Stimulated activated CD4-positive, alpha-beta T cell treated with anti-CD3 and anti-CD28 coated beads, Interleukin-1b, Interleukin-23, amount 100 ng/mL, for 4 hours (primary cell): ENCODE results near the gene EML1.
"Not testable (repeated sequence)": the region's sequence is repeated elsewhere in the genome, so short reads cannot be mapped to it uniquely, and the experiment has no call there.

Experiments used
- DNase-seq, 2 donors: peaks; one replicate each; pipeline ENCODE4 v3.0.0-alpha.2; 2020; ENCODE audit warnings: low read depth in 2 of 2

Gene EML1

DNA sequence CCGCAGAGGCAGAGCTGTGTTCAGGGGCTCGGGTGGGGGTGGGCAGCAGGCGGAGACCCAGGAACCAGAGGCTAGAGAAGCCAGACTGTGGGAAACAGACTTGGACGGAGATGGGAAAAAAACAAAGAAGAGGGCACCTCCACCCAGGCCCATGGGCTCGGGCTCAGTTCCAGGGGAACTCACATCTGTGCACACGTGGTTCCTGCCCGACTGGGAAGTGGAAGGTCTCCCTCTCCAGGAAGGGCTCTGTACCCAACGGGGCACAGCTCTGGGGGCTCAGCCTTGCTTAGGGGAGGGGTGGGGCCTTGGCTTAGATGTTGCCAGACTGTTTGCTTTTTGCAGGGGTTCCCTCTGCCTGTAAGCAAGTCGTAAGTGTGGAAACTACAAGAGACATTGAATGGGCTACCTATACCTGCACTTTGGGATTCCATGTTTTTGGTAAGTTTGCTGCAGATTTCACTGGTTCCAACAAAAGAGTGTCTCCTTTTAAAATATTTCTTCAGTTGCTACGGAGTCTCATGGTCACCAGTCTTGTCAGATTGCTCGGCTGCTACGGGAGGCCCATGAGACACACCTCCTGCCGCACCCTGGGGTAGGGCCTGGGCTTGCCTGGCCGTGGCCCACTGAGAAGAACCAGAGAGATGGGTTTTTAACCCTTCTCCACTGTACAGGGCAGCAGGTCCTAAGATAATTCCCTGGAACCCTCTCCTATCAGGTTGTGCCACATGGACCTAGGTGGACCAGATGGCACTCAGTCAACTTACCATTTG lies 144.4 kb downstream of the EML1 start:
- no peak for DNase-seq

DNA sequence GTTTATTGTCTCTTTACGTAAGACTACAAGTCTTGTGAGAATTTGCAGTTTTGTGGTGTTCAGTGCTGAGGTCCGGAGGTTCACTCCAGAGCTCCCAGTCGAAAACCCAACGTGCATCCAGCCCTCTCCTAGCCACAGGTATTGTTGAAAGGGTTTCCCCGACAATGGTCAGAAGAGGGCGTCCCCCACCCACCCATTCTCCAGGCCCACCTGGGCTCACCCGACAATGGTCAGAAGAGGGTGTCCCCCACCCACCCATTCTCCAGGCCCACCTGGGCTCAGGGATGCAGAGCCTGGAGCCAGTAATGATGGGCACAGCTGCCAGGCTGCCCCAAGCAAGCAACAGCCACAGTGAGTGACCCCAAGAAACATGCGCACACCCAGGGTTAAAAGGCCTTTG lies 145.2 kb downstream of the EML1 start:
- DNase-seq, result no peak

DNA sequence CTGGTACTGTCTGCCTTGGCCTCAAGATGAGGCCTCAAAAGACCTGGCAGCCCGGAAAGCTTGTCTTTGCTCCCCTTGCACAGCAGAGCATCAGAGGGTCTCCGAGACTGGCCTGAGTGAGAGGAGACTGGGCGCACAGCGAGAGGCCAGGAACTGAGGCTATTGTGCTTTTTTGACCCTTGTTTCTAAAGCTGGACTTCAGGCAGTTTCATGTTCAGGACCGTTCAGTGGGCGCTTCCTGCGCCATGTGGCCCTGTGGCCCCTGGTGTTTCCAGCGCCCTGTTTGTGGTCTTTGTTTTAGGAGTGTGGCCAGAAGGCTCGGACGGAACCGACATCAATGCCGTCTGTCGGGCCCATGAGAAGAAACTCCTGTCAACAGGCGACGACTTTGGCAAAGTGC lies 145.7 kb downstream of the EML1 start:
- no peak for DNase-seq

DNA sequence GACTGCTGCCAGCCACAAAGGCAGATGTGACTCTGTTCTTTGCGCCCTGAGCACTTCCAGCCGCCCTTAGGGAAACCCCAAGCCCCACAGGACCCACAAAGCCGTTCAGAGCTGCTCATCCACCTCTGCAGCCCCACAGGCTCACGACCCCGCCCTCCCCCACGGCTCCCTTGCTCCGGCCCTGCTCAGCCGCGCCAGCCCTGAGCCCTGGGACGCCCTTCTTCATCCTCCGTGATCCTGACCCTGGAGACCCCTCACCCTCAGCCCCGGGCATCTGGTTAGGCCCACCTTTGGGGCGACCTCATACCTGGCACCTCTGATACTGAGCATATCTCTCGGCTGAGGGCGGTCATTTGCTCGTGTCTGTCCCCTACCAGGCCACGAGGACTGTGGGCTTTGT lies 146.2 kb downstream of the EML1 start:
- DNase-seq, result no peak

DNA sequence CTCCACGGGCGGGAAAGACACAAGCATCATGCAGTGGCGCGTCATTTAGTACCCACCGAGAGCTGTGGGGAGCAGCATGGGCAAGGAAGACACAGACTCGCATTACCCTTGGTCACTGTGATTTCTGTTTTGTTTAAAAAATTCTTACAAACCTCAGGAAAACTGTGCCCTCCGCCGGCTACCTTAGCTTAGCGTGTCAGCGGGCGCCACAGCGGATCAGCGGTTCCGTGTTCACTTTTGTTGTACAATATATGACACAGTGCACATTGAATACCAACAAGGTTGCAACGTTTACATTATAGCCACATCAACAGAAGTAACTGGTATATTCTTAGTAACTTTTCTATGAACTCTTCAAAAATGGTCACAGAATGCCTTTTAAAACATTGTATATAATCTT lies 146.9 kb downstream of the EML1 start:
- no peak for DNase-seq

DNA sequence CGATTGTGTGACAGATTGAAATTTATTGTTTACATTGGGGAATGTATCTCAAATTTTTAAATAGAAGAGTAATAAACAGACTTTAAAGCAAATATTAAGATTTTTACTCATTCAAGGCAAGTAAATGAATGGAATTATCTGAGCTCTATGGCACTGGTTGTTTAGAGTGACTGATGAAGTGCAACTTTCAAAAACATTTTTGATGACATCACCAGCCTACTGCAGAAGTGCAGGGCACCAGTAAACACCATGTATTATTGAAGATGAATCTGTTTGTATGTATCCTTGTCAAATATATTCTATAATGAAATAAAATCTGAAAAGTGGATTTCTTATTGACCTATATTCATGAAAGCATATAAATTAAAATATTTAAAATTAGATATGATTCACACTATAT lies 148.0 kb downstream of the EML1 start:
- DNase-seq, result no peak

DNA sequence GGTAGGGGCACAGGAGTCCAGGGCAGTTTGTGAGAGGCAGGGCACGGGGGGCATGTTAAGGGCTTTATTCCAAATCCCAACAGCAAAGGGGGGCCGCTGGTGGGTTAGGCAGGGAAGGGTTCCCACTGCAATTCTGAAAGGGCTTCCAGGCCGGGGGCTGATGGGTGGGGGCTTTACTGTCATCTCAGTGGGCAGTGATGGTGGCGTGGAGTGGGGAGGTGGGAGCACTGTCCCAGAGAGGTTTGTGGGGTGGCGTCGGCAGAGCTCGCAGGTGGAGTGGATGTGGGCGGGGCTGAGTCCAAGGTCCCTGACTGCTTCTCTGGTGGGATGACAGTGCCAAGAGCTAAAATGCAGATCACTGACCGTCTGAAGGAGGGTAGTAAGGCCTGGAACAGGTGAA lies 150.4 kb downstream of the EML1 start:
- no peak for DNase-seq

DNA sequence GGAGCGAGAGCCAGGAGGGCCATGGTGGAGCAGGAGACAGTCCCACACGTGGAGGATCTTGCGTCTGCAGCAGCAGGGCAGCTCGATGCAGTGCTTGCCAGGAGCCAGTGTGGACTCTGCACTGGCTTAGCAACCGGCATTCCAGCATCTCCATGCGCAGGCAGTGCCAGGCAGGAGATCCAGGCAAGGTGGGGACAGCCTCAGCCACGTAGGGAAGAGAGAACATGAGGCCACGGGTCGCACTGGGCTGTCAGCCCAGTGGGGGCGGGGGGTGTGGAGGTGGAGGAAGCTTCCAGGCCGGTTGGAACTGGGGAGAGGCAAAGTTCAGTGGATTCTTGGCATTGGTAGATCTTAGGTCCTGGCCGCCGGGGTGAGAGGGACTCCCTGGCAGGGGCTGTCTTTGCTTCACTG lies 151.0 kb downstream of the EML1 start:
- no peak for DNase-seq

DNA sequence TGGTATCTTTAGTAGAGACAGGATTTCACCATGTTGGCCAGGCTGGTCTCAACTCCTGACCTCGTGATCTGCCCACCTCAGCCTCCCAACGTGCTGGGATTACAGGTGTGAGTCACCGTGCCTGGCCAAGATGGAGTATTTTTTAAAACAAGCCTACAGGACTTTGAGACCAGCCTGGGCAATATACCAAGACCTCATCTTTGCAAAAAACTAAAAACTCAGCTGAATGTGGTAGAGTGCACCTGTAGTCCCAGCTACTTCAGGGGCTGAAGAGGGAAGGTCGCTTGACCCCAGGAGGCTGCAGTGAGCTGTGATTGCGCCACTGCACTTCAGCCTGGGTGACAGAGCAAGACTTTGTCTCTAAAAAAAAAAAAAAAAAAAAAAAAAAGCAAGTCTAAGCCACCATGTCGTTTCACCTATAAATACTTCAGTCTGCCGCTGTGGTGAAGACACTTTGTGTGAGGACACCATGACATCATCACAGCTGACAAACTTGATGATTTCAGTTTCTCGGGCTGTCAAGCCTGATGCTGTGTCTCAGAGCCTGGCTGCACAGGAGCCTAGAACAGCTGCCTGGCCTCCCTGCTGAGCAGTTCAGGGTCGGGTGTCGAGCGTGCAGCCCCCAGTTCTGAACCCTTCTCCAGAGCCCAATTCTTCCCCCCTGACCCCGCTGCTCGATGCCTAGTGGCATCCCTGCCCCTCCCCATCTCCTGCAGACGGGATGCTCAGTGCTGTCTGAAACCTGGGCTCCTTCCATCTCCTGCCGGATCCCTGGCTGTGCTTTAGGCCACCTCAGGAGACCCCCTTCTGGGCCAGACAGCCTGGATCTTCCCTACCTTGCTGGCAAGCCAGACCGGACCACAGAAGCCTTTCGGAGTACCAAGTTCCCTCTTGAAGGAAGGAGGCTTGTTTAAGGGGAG lies 152.8 kb downstream of the EML1 start:
- DNase-seq, result no peak

DNA sequence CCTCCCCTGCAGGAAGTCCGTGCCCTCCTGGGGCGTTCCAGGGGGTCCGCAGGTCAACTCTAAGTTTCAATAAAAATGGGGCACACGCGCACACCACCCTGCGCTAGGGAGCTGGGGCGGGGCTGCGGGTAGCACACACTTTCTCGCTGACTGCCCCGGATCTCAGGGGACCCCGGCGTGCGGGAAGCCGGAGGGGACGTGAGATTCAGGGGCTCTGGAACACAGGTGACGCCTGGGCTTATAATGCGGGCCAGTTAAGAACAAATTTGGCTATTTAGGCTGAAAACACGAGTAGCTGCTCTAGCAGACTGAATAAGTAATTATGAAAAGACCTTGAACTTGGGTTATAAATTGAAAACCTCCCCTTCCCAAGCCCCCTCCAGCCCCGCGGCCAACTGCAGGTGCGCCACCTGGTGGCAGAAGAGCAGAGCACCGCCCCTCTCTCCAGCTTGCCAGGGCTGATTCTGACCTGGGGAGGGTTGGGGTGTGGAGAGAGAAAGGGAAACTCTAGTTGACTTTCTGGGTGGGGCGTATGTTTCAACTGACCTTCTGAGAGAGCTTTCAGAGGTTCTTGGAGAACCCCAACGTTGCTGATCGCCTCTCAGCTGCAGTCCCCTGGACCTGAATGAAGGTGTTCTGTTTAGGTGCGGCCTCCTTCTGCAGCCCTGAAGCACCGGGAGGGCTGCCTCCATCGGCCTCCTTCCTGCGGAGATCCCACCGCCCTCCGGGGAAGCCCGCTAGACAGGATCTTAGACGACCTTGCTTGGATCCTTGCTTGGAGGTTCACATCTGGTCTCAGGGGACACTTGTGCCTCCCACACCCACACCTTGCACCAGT lies 153.7 kb downstream of the EML1 start:
- DNase-seq, result peak; percentile 28 to 53

DNA sequence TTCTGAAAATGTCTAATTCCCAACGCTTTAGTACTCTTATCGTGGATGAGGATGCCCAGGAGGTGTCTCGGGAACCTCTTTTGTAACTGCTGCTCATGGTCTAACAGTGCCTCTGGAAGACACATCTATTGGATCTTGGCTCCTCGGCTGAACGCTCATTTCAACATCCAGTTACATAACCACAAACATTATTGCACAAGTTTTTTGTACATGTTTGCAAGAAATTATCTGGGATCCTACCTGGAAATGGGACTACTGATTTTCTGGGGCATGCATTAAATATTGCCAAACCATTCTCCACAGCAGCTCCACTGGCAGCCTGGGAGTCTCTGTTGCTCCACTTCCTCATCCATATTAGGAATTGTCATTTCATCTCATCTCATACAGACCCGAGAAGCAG lies 154.5 kb downstream of the EML1 start:
- no peak for DNase-seq

DNA sequence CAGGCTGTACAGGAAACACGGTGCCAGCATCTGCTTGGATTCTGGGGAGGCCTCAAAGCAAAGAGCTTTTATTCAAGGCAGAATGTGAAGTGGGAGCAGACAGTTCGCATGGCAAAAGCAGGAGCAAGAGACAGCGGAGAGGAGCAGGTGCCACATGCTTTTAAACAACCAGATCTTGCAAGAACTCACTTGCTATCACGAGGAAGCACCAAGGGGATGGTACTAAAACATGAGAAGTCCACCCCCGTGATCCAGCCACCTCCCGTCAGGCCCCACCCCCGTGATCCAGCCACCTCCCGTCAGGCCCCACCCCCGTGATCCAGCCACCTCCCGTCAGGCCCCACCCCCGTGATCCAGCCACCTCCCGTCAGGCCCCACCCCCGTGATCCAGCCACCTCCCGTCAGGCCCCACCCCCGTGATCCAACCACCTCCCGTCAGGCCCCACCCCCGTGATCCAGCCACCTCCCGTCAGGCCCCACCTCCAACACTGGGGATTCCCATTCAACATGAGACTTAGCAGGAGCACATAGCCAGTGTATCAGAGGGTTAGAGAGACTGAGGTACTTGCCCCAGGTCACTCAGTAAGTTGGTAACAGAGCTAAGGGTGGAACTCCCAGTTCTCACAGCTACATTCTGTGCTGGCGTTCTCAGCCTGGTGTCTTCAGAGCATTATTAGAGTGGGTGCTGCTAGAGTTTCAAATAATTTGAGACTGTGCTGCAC lies 156.0 kb downstream of the EML1 start:
- not testable (repeated sequence) for DNase-seq

DNA sequence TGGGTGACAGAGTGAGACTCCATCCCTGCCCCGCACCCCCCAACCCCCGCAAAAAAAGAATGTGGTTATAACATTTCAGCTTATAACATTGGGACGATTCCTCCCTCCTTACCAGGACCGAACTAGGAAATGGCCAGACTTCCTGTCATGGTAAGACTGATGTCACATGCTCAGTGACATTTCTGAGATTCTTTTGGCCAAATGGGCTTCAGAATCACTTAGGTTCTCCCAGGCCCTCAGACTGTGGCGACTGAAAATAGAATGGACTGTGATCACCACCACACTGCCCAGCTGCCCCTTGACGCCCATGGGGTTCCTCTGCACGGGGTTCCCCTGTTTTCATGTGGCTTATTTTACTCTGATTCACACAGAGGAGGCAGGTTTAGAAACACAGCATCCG lies 157.0 kb downstream of the EML1 start:
- DNase-seq, result no peak

DNA sequence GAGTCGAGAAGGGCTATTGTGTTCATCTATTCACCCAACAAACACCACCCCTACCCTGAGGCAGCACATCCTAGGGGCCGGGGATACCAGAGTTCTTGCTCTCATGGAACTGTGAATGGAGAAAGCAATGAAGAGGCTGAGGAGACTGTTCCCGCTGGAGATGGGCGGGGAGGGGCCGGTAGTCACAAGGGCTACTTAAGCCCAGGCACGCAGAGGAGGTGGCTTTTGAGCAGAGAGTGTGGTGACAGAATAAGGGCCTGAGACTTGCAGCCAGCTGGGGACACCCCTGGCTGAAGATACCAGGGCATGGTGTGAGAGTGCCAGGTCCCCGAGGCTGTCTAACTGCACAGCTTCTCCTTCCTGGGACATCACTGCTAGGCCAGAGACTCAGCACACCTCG lies 157.9 kb downstream of the EML1 start:
- DNase-seq, result no peak

DNA sequence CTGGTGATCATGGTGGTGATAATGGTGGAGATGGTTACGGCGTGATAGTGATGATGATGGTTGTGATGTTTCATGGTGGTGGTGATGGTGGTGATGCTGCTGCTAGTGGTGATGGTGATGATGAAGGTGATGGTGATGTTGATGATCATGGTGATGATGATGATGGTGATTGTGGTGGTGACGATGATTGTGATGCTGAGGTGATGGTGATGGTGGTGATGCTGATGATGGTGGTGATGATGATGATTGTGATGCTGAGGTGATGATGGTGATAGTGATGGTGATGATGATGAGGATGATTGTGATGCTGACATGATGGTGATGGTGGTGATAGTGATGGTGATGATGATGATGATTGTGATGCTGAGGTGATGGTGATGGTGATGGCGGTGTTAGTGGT lies 158.8 kb downstream of the EML1 start:
- DNase-seq, result no peak

DNA sequence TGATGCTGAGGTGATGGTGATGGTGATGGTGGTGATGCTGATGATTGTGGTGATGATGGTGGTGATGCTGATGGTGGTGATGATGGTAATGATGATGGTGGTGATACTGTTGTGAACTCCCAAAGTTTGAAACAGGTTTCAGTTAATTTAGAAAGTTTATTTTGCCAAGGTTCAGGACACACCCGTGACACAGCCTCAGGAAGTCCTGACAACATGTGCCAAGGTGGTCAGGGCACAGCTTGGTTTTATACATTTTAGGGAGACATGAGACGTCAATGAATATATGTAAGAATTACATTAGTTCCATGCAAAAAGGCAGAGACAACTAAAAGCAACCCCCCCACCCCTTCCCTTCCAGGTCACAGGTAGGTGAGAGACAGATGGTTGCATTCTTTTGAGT lies 159.2 kb downstream of the EML1 start:
- no peak for DNase-seq

DNA sequence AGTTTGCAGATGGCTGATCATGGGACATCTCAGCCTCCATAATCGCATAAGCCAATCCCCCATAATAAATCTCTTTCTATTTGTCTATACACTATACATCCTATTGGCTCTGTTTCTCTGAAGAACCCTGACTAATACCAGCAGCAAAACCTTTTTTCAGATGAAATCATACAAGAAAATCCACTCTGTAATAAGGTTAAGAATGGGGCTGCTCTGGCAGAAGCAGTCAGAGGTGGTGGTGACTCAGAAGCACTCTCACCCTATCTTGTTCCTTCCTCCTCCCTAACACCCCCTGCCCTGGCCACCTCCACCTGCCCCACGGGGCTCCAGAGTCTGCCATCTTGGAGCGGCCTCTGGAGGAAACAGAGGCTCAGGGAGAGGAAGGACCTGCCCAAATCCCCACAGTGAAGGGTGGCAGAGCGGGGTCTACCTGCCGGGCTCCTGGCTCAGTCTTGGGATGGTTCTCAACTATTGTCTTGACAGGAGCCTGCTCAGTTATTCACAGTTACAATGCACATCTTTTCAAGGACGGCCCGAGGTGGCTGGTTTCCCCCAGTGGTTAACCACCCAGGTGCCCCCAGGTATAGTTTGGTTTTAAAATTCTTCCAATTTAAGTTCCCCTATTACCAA lies 162.7 kb downstream of the EML1 start:
- DNase-seq, result no peak

DNA sequence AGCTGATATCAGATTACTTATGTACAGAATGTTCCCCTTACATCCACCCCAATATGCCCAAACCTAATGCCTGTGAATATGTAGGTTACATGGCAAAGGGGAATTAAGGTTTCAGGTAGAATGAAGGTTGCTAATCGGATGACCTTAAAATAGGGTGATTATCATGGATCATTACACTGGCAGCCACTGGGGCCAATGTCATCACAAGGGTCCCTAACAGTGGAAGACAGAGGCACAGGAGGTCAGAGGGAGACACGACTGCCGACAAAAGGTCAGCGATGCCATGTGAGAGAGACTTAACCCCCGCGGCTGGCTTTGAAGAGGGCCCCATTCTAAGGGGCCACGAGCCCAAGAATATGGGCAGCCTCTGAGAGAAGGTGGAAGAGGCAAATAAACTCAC lies 165.2 kb downstream of the EML1 start:
- DNase-seq, result no peak

DNA sequence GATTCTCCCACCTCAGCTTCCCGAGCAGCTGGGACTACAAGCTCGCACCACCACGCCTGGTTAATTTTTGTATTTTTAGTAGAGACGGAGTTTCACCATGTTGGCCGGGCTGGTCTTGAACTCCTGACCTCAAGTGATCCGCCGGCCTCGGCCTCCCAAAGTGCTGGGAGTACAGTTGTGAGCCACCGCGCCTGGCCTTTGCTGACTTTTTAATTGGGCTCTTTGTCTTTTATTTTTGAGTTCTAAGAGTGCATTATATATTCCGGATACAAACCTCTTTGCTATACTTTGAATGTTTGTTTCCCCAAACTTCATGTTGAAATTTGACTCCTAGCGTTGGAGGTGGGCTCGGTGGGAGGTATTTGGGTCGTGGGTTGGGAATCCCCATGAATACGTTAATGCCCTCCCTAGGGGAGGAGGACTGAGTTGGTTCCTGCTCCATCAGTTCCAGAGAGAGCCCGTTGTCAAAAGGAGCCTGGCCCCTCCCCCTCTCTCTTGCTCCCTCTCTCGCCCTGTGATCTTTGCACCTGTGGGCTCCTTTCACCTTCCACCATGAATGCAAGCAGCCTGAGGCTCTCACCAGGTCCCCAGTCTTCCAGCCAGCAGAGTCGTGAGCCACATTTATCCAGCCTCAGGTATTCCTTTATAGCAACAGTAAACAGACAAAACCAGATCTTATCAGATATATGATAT lies 168.8 kb downstream of the EML1 start:
- DNase-seq, result no peak

DNA sequence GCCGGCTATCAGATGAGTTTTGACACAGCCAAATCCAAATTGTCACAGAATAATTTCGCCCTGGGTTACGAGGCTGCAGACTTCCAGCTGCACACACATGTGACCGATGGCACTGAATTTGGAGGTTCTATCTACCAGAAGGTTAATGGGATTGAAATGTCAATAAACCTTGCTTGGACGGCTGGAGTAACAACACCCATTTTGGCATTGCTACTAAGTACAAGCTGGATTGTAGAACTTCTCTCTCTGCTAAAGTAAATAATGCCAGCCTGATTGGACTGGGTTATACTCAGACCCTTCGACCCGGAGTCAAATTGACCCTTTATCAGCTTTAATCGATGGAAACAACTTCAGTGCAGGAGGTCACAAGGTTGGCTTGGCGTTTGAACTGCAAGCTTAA lies 171.8 kb downstream of the EML1 start:
- DNase-seq, result no peak
